SJCRH30 (cell line): ENCODE results near the gene SLC22A23. TPM values are rescaled to one million over a fixed set of nuclear protein-coding genes. Genes with fewer than 3 reads are reported as not detected.
A peak's percentile ranks its signal among the peaks of the same experiment; 100 is the strongest.

Experiments
- DNase-seq, 2 experiments: peaks; one replicate each; pipeline ENCODE4 v3.0.0-alpha.2; 2015 to 2020
- H3K27ac ChIP-seq: fragments of 250-450 bp; sonication (Bioruptor Pico); 2 replicates; pipeline ENCODE4 v1.5.1; 2020; ENCODE audit warnings: mild to moderate bottlenecking, moderate library complexity
- H3K27me3 ChIP-seq: fragments of 250-450 bp; sonication (Bioruptor Pico); 2 replicates; pipeline ENCODE4 v1.5.1; 2020; ENCODE audit warnings: mild to moderate bottlenecking, moderate library complexity
- H3K36me3 ChIP-seq: fragments of 250-450 bp; sonication (Bioruptor Pico); 2 replicates; pipeline ENCODE4 v1.5.1; 2020; ENCODE audit warnings: mild to moderate bottlenecking, moderate library complexity
- H3K4me1 ChIP-seq: fragments of 250-450 bp; sonication (Bioruptor Pico); 2 replicates; pipeline ENCODE4 v1.5.1; 2020; ENCODE audit warnings: mild to moderate bottlenecking, moderate library complexity
- H3K4me3 ChIP-seq: fragments of 250-450 bp; sonication (Bioruptor Pico); 2 replicates; pipeline ENCODE4 v1.5.1; 2020; ENCODE audit warnings: mild to moderate bottlenecking, moderate library complexity
- H3K9me3 ChIP-seq: fragments of 250-450 bp; sonication (Bioruptor Pico); replicated peaks from 2 replicates; pipeline ENCODE4 v1.5.1; 2020; ENCODE audit warnings: mild to moderate bottlenecking, moderate library complexity
- total RNA-seq: library from RNA; depleted of rRNA; stranded (reverse); fragments of >200 nt; shearing (Covaris generic); gene quantifications from 2 replicates; pipeline ENCODE4 v1.2.3, GENCODE V29; 2014

Gene SLC22A23
- total RNA-seq, 1 experiment from 2014 or later, result 0.43 TPM

- no peak for DNase-seq
- Histone ChIP-seq H3K27me3 (no peaks in the 10 kb centered on the region), H3K27ac (no peak overlapping the region), H3K36me3 (no peaks in the 10 kb centered on the region), H3K4me1 (no peaks in the 10 kb centered on the region), H3K4me3 (no peak overlapping the region), H3K9me3 (no peaks in the 10 kb centered on the region)
Observed at GRCh38 chr6:3280091-3280490, 176.8 kb downstream of the SLC22A23 start.

- Histone ChIP-seq H3K27ac (no peak overlapping the region), H3K4me1 (no peaks in the 10 kb centered on the region), H3K27me3 (no peaks in the 10 kb centered on the region), H3K4me3 (no peak overlapping the region), H3K36me3 (no peaks in the 10 kb centered on the region), H3K9me3 (no peaks in the 10 kb centered on the region)
- DNase-seq, result no peak
Observed at GRCh38 chr6:3278691-3279090, 178.2 kb downstream of the SLC22A23 start.

- no peaks in the 10 kb centered on the region for H3K36me3 ChIP-seq
- H3K4me3 ChIP-seq, result no peak overlapping the region
- H3K9me3 ChIP-seq, result no peaks in the 10 kb centered on the region
- no peak for DNase-seq
- no peaks in the 10 kb centered on the region for H3K27me3 ChIP-seq
- H3K4me1 ChIP-seq, result no peaks in the 10 kb centered on the region
- no peak overlapping the region for H3K27ac ChIP-seq
Observed at GRCh38 chr6:3277851-3278416, 178.9 kb downstream of the SLC22A23 start.

- H3K27me3 ChIP-seq, result no peaks in the 10 kb centered on the region
- no peak overlapping the region for H3K27ac ChIP-seq
- H3K9me3 ChIP-seq, result no peaks in the 10 kb centered on the region
- H3K4me1 ChIP-seq, result no peaks in the 10 kb centered on the region
- no peak for DNase-seq
- no peak overlapping the region for H3K4me3 ChIP-seq
- no peaks in the 10 kb centered on the region for H3K36me3 ChIP-seq
Observed at GRCh38 chr6:3277251-3277650, 179.6 kb downstream of the SLC22A23 start.

- no peak overlapping the region for H3K4me3 ChIP-seq
- no peak overlapping the region for H3K27ac ChIP-seq
- H3K27me3 ChIP-seq, result no peaks in the 10 kb centered on the region
- no peaks in the 10 kb centered on the region for H3K9me3 ChIP-seq
- no peak for DNase-seq
- no peaks in the 10 kb centered on the region for H3K4me1 ChIP-seq
- H3K36me3 ChIP-seq, result no peaks in the 10 kb centered on the region
Observed at GRCh38 chr6:3276174-3277167, 180.4 kb downstream of the SLC22A23 start.

- no peaks in the 10 kb centered on the region for H3K4me1 ChIP-seq
- H3K27me3 ChIP-seq, result no peaks in the 10 kb centered on the region
- no peak for DNase-seq
- no peaks in the 10 kb centered on the region for H3K36me3 ChIP-seq
- no peak overlapping the region for H3K27ac ChIP-seq
- H3K9me3 ChIP-seq, result no peaks in the 10 kb centered on the region
- no peak overlapping the region for H3K4me3 ChIP-seq
Observed at GRCh38 chr6:3273707-3274521, 182.9 kb downstream of the SLC22A23 start.

- H3K27me3 ChIP-seq, result no peaks in the 10 kb centered on the region
- DNase-seq, result no peak
- no peak overlapping the region for H3K27ac ChIP-seq
- H3K4me3 ChIP-seq, result no peak overlapping the region
- H3K4me1 ChIP-seq, result no peaks in the 10 kb centered on the region
- H3K9me3 ChIP-seq, result no peaks in the 10 kb centered on the region
- H3K36me3 ChIP-seq, result no peaks in the 10 kb centered on the region
Observed at GRCh38 chr6:3272911-3273547, 183.8 kb downstream of the SLC22A23 start.

- H3K4me3 ChIP-seq, result no peak overlapping the region
- H3K36me3 ChIP-seq, result no peaks in the 10 kb centered on the region
- H3K27me3 ChIP-seq, result no peaks in the 10 kb centered on the region
- no peak for DNase-seq
- H3K9me3 ChIP-seq, result no peaks in the 10 kb centered on the region
- no peak overlapping the region for H3K27ac ChIP-seq
- H3K4me1 ChIP-seq, result 0 out of 2 replicates have a peak, but pooled peaks cover 3% of the 10 kb centered on the region
Observed at GRCh38 chr6:3271756-3272155, 185.1 kb downstream of the SLC22A23 start.

GRCh38 chr6:3270258-3270657 lies 186.6 kb downstream of the SLC22A23 start:
- Histone ChIP-seq H3K9me3 (no peaks in the 10 kb centered on the region), H3K4me3 (no peak overlapping the region), H3K27me3 (no peaks in the 10 kb centered on the region), H3K4me1 (peaks cover 13% of the 10 kb centered on the region), H3K36me3 (no peaks in the 10 kb centered on the region), H3K27ac (no peak overlapping the region)
- no peak for DNase-seq

- no peak overlapping the region for H3K27ac ChIP-seq
- H3K27me3 ChIP-seq, result no peaks in the 10 kb centered on the region
- H3K4me3 ChIP-seq, result no peak overlapping the region
- no peaks in the 10 kb centered on the region for H3K9me3 ChIP-seq
- H3K4me1 ChIP-seq, result peaks cover 20% of the 10 kb centered on the region
- H3K36me3 ChIP-seq, result no peaks in the 10 kb centered on the region
- no peak for DNase-seq
Observed at GRCh38 chr6:3269281-3269975, 187.4 kb downstream of the SLC22A23 start.

- H3K9me3 ChIP-seq, result no peaks in the 10 kb centered on the region
- no peak overlapping the region for H3K4me3 ChIP-seq
- no peak for DNase-seq
- peaks cover 20% of the 10 kb centered on the region for H3K4me1 ChIP-seq
- no peaks in the 10 kb centered on the region for H3K27me3 ChIP-seq
- peaks cover 2% of the 10 kb centered on the region for H3K36me3 ChIP-seq
- H3K27ac ChIP-seq, result no peak overlapping the region
Observed at GRCh38 chr6:3268680-3269079, 188.2 kb downstream of the SLC22A23 start.

GRCh38 chr6:3267162-3267561 lies 189.7 kb downstream of the SLC22A23 start:
- peak overlapping the region; percentile 25 for H3K27ac ChIP-seq

GRCh38 chr6:3266170-3266569 lies 190.7 kb downstream of the SLC22A23 start:
- Histone ChIP-seq H3K4me3 (no peak overlapping the region), H3K27me3 (no peaks in the 10 kb centered on the region), H3K36me3 (peaks cover 5% of the 10 kb centered on the region), H3K9me3 (no peaks in the 10 kb centered on the region), H3K4me1 (peaks cover 26% of the 10 kb centered on the region), H3K27ac (peak overlapping the region; percentile 46)
- DNase-seq, result no peak

More at GRCh38 chr6:3267162-3267561, 189.7 kb downstream of the SLC22A23 start:
- peak; percentile 68 to 74 for DNase-seq
- Histone ChIP-seq H3K9me3 (no peaks in the 10 kb centered on the region), H3K27me3 (no peaks in the 10 kb centered on the region), H3K4me3 (no peak overlapping the region), H3K4me1 (peaks cover 26% of the 10 kb centered on the region), H3K36me3 (peaks cover 5% of the 10 kb centered on the region)

GRCh38 chr6:3265671-3266070 lies 191.2 kb downstream of the SLC22A23 start:
- H3K27ac ChIP-seq, result peak overlapping the region; percentile 46

More at GRCh38 chr6:3265671-3266070, 191.2 kb downstream of the SLC22A23 start:
- H3K36me3 ChIP-seq, result peaks cover 5% of the 10 kb centered on the region
- H3K4me1 ChIP-seq, result peaks cover 26% of the 10 kb centered on the region
- H3K4me3 ChIP-seq, result no peak overlapping the region
- DNase-seq, result peak; percentile 65 to 75
- no peaks in the 10 kb centered on the region for H3K27me3 ChIP-seq
- no peaks in the 10 kb centered on the region for H3K9me3 ChIP-seq
